IPS DF 19.7 (cell line): Measurements from ENCODE around the gene EPN2.

Source experiments
- DNase-seq: peaks from one replicate; pipeline ENCODE4 v3.0.0-alpha.2; 2013; ENCODE audit warnings: low read depth, low spot score

Gene EPN2

GRCh38 chr17:19292377-19292711, 55.2 kb downstream of the EPN2 start:
- no peak for DNase-seq

- no peak for DNase-seq
Measured at GRCh38 chr17:19294443-19294842, 57.3 kb downstream of the EPN2 start.

- no peak for DNase-seq
Measured at GRCh38 chr17:19295473-19296135, 58.4 kb downstream of the EPN2 start.

GRCh38 chr17:19296786-19297778, 59.9 kb downstream of the EPN2 start:
- DNase-seq = no peak

GRCh38 chr17:19298569-19299213, 61.5 kb downstream of the EPN2 start:
- DNase-seq = no peak

GRCh38 chr17:19299214-19299747, 62.1 kb downstream of the EPN2 start:
- DNase-seq = no peak

GRCh38 chr17:19299866-19300265, 62.7 kb downstream of the EPN2 start:
- DNase-seq = no peak

GRCh38 chr17:19301274-19301951, 64.2 kb downstream of the EPN2 start:
- DNase-seq = no peak

- no peak for DNase-seq
Measured at GRCh38 chr17:19301973-19302372, 64.8 kb downstream of the EPN2 start.

- DNase-seq = no peak
Measured at GRCh38 chr17:19302791-19303331, 65.7 kb downstream of the EPN2 start.

GRCh38 chr17:19303367-19303776, 66.2 kb downstream of the EPN2 start:
- DNase-seq = no peak

GRCh38 chr17:19304209-19304608, 67.0 kb downstream of the EPN2 start:
- DNase-seq = no peak

GRCh38 chr17:19304751-19305150, 67.6 kb downstream of the EPN2 start:
- DNase-seq = no peak

- DNase-seq = no peak
Measured at GRCh38 chr17:19305256-19305655, 68.1 kb downstream of the EPN2 start.

- no peak for DNase-seq
Measured at GRCh38 chr17:19305761-19306159, 68.6 kb downstream of the EPN2 start.

GRCh38 chr17:19306160-19307111, 69.3 kb downstream of the EPN2 start:
- no peak for DNase-seq

- DNase-seq = no peak
Measured at GRCh38 chr17:19307521-19307920, 70.4 kb downstream of the EPN2 start.

GRCh38 chr17:19308398-19308797, 71.2 kb downstream of the EPN2 start:
- DNase-seq = no peak

- DNase-seq = no peak
Measured at GRCh38 chr17:19309701-19310100, 72.5 kb downstream of the EPN2 start.

- no peak for DNase-seq
Measured at GRCh38 chr17:19310151-19310550, 73.0 kb downstream of the EPN2 start.
